Measurements from ENCODE around the gene THSD7A. TPM values are rescaled to one million over a fixed set of nuclear protein-coding genes. Genes with fewer than 3 reads are reported as not detected.

Gene THSD7A
- total RNA-seq, 1 donor from 2014 or later, result 0.26 TPM

DNA sequence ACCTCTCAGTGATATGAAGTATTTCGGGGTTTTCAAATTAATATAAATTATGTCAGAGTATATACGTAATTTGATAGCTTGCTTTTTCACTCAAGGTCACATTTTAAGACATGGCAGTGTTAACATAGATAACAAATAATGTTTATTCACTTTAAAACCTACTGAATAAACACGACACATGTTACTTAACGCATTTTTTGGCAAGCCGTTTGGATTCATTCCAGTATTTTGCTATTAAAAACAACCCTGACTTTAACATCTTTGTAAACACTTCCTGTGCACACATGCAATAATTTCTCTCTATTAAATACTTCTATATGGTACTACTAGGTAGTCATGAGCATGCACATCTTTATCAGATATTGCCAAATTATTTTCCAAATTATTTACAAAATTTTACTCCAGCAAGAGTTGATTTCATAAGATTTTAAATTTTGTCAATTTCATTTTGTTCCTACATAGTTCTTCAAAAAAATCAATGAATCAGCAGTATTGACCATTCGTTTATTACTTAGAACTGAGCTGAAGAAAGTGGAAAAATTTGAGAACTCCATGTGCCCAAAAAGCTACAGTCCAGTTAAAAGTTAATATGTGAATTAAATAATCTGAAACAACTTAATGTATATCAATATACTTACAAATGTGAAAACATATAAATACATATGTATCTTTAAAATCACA lies 26.8 kb upstream of the THSD7A start:
- no peaks in the 10 kb centered on the region for H3K36me3 ChIP-seq (ENCODE audit: control insufficient read depth, insufficient read depth, low read length)
- FAIRE-seq, result no peak
- no peak overlapping the region for H3K4me3 ChIP-seq (ENCODE audit: low read depth, low read length)
- TF ChIP-seq CTCF (IDR thresholded peaks at IDR 0.05; ENCODE audit: insufficient read depth, low read length, severe bottlenecking), result no peak
- no peaks in the 10 kb centered on the region for H3K27me3 ChIP-seq (ENCODE audit: control insufficient read depth, insufficient read depth, low read length)
- DNase-seq (ENCODE audit: low read depth), result no peak

GRCh38 chr7:11858026-11858425 lies 26.0 kb upstream of the THSD7A start:
- Histone ChIP-seq H3K36me3 (ENCODE audit: control insufficient read depth, insufficient read depth, low read length) (no peaks in the 10 kb centered on the region), H3K4me3 (ENCODE audit: low read depth, low read length) (no peak overlapping the region), H3K27me3 (ENCODE audit: control insufficient read depth, insufficient read depth, low read length) (no peaks in the 10 kb centered on the region)
- FAIRE-seq (no peak), DNase-seq (ENCODE audit: low read depth) (no peak)
- no peak for TF ChIP-seq CTCF (IDR thresholded peaks at IDR 0.05; ENCODE audit: insufficient read depth, low read length, severe bottlenecking)

DNA sequence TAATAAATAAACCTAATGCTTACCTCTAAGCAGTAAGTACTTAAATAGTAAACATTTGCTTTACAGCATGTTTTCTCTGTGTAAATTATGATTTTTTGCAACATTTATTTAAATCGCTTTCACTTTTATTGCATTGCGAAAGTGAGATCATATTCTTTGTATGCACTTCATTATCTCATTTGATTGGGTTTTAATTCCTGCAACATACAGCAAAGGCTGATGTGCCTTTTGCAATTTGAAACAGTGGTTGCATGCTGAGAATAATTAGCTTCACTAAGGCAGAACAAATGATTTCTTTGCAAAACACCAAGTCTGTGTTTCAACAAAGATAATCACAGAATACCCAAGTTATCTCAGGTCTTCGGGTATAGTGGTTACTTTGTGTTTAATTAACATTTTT lies 16.3 kb upstream of the THSD7A start:
- no peak for DNase-seq (ENCODE audit: low read depth)
- Histone ChIP-seq H3K36me3 (ENCODE audit: control insufficient read depth, insufficient read depth, low read length) (no peaks in the 10 kb centered on the region), H3K27me3 (ENCODE audit: control insufficient read depth, insufficient read depth, low read length) (no peaks in the 10 kb centered on the region), H3K4me3 (ENCODE audit: low read depth, low read length) (no peak overlapping the region)
- no peak for FAIRE-seq
- no peak for TF ChIP-seq CTCF (IDR thresholded peaks at IDR 0.05; ENCODE audit: insufficient read depth, low read length, severe bottlenecking)

DNA sequence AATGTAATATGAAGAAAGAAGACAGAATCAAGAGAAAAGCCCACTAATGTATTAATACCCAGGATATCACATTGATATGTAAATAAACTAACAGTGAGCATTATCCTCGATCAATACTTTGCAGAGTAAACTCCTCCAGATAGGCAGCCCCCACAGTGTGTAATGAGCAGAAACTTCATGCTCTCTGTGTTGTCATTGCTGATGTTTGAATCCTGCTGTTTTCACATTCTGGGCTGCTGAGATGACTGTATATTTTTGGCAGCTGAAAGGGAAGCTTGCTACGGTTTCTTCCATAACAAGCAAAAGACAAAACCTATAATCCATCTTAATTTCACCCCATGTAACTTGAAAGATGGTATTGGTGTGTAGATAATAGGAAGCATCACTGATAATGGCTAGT lies 15.3 kb upstream of the THSD7A start:
- no peaks in the 10 kb centered on the region for H3K36me3 ChIP-seq (ENCODE audit: control insufficient read depth, insufficient read depth, low read length)
- DNase-seq (ENCODE audit: low read depth) (no peak), FAIRE-seq (no peak)
- no peak overlapping the region for H3K4me3 ChIP-seq (ENCODE audit: low read depth, low read length)
- no peak for TF ChIP-seq CTCF (IDR thresholded peaks at IDR 0.05; ENCODE audit: insufficient read depth, low read length, severe bottlenecking)
- H3K27me3 ChIP-seq (ENCODE audit: control insufficient read depth, insufficient read depth, low read length), result no peaks in the 10 kb centered on the region

DNA sequence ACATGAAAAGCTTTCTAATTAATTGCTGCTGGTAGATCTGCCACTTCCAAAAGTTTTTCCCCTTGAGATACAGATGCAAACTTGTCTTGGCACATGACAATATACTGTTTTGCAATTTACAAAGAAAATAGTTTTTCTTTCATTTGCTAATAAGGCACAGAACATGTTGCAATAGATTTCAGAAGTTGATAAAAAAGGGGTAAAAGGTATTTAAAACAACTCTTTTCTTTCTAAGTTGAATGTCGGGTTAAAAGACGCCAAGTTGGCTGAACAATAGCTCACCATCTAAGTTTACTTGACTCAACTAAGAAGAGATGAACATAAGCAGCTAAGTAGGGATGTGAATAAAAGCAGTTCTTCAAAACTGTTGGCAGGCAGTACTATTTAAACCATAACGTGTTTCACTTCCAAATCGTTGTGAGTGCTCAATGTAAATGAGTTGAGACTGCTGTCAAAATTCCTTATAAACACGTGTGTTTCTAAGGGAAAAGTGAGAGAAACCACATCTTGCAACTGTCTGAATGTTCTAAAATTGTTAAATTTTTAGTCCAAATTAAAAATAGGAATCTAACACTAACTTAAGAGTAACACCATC lies 14.5 kb upstream of the THSD7A start:
- no peak overlapping the region for H3K4me3 ChIP-seq (ENCODE audit: low read depth, low read length)
- FAIRE-seq (no peak), DNase-seq (ENCODE audit: low read depth) (no peak)
- H3K27me3 ChIP-seq (ENCODE audit: control insufficient read depth, insufficient read depth, low read length), result no peaks in the 10 kb centered on the region
- no peaks in the 10 kb centered on the region for H3K36me3 ChIP-seq (ENCODE audit: control insufficient read depth, insufficient read depth, low read length)
- TF ChIP-seq CTCF (IDR thresholded peaks at IDR 0.05; ENCODE audit: insufficient read depth, low read length, severe bottlenecking), result no peak

All from bronchial epithelial cell (primary cell).